ENCODE data around the gene FARS2.

FARS2 gene

DNA sequence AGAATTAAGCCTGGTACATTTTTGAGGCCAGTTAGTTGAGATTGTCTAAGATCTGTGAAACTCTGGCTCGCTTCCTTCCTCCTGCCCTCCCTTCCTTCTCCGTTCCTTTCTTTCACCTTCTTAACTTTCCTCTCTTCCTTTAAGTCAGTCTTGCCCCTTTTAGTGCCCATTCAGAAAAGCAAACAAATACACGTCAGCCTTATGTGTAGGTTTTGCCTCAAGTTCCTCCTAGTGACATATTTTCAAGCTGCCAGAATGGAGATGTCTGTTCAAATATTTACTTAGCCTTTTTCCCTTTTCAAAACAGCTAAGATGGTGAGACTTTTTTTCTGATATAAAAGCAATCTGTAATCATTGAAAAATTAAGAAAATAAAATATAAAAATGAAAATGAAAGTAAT, 178.4 kb downstream of the FARS2 start:
- no peak for DNase-seq

DNA sequence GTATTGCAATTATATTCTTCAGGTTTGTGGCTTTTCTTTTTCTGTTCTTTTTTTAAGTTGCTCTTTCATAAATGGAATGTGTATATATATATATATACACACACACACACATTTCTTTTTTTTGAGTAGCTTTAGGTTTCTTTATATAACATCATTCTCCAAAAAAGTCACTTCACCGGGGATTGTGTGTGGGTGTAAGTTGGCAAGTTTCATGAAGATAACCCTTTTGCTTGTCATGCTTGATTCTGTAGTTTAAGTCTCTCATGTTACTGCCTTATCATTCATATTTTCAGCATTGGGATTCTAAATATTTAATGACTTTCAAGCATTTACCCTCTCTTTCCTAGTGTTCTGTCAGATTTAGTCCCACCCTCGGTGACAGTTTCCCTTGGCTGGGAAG, 181.0 kb downstream of the FARS2 start:
- no peak for DNase-seq

- DNase-seq = no peak
These were observed 181.6 kb downstream of the FARS2 start for GRCh38 chr6:5442916-5443315.

GRCh38 chr6:5443491-5443890, 182.2 kb downstream of the FARS2 start:
- DNase-seq = no peak

DNA sequence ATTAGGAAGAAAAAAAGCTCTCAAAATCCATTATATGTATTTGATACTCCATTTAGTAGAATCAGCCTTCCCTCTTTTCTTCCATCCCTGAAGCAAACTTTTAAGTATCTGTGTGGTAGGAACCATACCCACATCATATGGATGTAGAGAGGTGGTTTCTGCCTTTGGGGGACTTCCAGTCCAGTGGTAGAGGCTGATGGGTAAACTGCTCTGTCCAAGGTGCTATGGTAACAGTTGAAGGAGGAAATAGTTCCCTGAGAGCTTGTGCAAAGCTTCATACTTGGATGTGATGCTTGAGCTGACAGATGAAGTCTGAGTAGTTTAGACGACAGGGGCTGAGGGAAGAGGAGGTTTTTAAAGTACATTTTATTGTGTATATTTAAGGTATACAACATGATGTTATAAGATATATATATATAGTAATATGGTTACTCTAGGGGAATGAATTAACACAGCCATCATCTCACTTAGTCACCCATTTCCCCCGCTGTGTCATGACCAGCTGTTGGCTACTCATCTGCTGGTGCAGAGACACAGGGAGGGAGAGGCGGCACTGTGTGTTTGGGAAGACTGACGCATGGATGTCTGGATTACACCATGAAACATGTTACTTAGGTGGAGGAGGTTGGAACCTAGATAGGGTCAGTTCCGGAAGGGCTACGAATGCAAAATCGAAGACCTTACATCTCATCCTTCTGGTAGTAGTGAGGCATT, 185.2 kb downstream of the FARS2 start:
- no peak for DNase-seq

GRCh38 chr6:5447921-5448320, 186.6 kb downstream of the FARS2 start:
- no peak for DNase-seq

DNA sequence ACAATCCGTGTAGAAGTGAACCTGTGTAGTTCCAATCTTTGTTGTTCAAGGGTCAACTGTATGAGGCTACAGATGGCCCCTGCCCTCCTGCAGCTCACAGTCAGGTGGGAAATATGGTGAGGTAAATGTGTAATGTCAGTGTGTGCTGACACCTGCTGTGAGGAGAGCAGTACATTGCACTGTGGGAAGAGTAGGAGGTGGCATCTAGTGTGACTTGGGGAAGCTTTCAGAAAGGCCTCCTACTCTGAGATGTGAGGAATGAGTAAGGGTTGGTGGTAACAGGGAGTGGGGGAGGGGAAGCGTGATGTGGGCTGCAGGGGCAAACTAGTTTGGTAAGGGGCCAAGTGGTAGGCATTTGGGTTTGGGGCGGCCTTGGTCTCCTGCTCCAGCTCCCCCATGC, 188.8 kb downstream of the FARS2 start:
- peak; percentile 9 for DNase-seq

GRCh38 chr6:5453546-5453945, 192.2 kb downstream of the FARS2 start:
- DNase-seq = no peak

DNA sequence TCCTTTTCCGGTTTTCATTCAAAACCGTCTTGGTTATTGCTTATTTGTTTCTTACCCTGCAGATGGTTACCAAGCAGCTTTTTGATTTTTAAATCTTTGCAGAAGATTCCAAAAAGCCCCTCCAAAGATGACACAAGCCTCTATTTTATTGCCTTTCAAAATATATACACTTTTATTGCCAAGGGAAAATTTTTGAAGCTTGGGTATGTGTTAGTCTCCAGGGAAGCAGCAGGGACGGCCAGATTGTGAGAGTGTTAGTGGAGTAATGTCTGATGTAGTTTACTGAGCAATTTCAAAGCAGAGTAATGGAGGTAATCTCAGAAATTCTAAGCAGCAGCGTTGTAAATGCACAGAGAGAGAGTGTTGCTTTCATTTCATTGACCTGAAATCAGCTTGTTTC, 193.8 kb downstream of the FARS2 start:
- DNase-seq = no peak

GRCh38 chr6:5457041-5457440, 195.7 kb downstream of the FARS2 start:
- no peak for DNase-seq

DNA sequence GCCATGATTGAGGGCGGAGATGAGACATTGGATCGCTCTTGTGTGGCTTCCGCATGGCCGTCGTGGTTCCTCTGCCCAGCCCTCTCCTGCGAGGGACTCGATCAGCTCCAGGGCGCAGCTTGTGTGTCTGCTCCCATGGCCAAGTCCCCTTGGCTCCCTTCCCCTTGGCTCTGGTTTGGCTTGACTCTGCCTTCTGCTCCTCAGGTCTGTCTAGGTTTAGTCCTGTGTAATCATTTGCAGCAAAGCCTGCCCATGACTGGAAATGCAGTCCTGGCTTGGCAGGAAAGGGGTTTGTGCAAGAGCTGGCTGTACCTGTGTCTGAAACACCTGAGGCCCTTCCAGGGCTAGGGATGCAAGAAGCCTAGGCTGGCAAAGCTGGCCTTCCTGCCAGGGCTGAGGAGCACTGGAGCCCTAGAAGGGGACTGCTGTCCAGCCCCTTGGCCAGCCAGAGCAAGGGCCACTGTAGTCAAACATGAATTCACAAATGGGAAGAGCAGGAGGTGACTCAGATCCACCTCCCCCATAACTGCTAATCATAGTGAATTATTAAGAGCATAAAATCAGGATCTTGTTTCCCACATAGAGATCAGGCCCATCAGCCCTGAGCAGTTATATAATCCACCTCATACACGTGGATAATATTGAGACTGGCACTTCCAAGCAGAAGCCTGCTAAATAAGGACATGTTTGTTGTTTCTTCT, 196.8 kb downstream of the FARS2 start:
- DNase-seq = no peak

GRCh38 chr6:5459346-5459745, 198.0 kb downstream of the FARS2 start:
- DNase-seq = no peak

DNA sequence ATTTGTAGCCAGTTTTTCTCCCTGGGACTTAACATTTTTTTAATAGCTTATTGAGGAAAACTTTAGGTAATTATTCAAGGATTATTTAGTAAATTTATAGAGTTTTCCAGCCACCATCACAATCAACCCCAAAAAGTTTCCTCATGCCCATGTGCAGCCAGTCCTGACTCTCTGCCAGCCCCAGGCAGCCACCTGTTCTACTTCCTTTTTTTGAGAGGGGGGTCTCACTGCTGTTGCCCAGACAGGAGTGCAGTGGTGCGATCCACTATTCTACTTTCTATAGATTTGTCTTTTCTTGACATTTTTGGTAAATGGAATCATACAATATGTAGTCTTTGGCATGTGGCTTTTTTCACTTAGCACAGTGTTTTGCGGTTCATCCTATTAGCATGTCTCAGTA, 200.1 kb downstream of the FARS2 start:
- no peak for DNase-seq

DNA sequence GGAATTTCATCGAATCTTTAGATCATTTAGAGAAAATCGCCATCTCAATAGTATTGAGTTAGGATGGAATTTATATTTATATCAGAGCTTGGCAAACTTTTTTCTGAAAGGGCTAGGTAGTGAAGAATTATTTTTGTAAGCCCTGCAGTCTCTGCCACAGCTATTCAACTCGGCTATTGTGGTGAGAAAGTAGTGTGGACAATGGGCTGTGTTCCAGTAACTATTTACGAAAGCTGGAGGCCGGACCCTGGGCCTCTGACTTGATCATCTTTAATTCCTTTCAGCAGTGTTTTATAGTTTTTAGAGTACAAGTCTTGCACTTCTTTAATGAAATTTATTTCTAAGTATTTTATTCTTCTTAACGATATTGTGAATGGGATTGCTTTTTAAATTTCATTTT, 201.5 kb downstream of the FARS2 start:
- no peak for DNase-seq

DNA sequence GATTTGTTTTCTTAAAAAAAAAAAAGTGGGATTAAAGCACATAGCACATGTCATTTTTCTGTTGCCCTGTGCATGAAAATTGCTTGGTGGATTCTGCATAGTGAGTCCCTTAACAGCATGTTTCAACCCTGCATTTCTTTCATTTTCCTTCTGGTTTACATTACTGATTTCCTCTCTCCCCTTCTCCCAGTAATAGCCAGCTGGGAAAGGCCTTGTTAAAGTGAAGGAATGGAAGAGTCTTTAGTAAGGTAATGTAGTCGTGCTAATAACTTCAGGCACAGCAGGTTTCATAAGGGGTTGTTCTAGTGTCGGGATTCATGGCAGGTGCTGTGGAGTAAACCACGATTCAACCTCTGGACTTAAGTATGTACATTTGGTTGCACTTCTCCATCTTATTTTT, 202.4 kb downstream of the FARS2 start:
- DNase-seq = no peak

GRCh38 chr6:5464099-5464885, 203.0 kb downstream of the FARS2 start:
- no peak for DNase-seq

- no peak for DNase-seq
These were observed 205.2 kb downstream of the FARS2 start for GRCh38 chr6:5466281-5467136.

GRCh38 chr6:5468586-5468985, 207.3 kb downstream of the FARS2 start:
- no peak for DNase-seq

DNA sequence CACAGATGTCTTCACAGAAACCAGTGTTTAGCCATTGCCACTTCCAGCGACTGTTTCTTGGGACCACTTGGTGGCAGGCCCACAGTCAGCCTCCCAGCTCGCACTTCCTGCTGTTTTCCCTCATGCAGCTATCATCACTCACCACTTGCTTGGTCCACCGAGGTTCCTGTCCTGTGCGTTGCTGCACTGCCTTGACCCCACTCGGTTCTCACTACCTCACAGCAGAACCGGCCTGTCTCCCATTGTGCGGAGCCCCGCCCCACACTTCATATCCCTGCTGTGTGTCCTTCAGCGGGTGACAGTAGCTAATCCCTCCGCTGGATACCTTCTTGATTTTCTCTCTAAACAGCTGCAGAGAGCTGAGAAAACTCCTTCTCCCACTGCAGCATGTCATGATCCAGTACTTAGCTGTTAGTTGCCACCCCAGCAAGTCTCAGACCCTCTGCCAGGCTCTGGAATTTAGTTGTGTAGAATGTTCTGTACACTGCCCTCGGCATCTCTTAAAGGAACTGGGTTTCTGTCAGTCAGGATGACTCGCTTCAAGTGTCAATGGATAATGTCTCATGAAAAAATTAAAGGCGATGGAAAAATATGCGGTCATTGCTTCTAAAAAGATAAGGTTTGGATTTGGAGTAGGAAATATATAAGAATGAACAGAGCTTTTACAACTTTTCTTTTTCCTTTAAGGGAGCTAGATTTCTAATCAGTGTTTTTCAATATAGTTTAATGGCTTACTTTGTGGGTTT, 208.0 kb downstream of the FARS2 start:
- DNase-seq = no peak

DNA sequence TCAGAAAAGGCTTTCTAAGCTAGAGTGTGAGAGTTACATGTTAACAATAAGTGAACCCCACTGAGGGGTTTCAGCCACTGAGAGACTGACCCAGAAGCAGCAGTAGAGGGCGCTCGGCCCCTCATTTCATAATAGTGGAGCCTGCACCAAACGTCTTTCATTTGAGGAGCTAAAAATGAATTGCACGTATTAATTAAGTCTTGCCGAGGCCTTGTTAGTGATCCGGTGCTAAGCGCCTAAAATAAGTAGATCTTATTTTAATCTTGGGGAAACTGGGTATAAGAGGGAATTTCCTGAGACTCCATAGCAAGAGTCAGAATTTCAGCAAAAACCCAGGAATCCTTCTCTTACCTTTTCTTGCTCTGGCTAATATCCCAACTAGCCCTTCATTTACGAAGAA, 209.7 kb downstream of the FARS2 start:
- DNase-seq = peak; percentile 56

DNA sequence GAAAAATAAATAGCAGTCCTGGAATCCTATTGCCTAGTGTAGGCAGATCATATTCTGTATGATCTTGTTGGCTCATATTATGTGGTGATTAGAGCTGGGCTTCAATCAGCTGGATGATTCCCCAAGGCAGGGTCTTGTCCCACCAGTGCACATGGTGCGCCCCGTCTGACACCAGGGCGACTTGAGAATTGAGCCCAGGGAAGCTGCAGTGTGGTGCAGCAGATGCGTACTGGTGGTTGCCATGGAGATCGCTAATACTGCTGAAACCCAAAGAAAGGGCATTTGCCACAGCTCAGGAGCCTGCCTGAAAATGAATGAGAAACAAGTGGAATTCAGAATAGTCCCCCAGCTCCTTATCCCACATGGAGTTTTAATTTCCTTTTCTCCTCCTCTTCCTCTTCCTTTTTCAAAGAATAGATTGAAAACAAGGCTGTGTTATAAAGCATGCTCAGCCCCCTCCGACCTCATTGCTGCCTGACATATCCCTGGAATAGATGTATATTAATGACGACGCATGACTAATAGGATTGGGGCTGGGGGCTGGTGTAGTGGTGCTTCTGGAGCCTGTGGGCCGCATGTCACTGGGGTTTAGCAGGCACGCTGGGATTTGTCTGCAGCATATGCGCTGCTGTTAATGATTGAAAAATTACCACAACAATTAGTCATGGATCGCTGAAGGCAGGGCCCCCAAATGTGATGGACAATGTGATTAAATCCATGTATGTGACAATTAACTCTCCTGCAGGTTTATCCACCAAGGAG, 210.5 kb downstream of the FARS2 start:
- DNase-seq = no peak

Measured in stimulated activated CD4-positive, alpha-beta T cell treated with anti-CD3 and anti-CD28 coated beads, Interleukin-1b, Interleukin-23, amount 100 ng/mL, for 48 hours (primary cell).